GM15510 (cell line): ENCODE data around the gene TFDP1.

Source experiments
- POLR2A ChIP-seq: IDR thresholded peaks from 3 replicates; pipeline ENCODE4 v1.6.1; 2011; ENCODE audit warnings: borderline replicate concordance; ENCODE audit not compliant: insufficient read length; ENCODE audit errors: extremely low read depth

Gene TFDP1

DNA sequence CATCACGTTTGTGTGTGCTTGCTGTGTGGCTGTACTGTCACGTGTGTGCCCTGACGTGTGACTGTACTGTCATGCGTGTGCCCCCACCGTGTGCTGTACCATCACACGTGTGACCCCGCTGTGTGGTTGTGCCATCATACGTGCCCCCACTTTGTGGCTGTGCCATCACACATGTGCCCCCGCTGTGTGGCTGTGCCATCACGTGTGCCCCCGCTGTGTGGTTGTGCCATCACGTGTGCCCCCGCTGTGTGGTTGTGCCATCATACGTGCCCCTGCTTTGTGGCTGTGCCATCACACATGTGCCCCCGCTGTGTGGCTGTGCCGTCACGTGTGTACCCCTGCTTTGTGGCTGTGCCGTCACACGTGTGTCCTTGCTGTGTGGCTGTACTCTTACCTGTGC is 25.7 kb downstream of the TFDP1 start:
- TF ChIP-seq POLR2A: no peak

- no peak for TF ChIP-seq POLR2A
These were observed 27.4 kb downstream of the TFDP1 start for GRCh38 chr13:113611996-113612395.

DNA sequence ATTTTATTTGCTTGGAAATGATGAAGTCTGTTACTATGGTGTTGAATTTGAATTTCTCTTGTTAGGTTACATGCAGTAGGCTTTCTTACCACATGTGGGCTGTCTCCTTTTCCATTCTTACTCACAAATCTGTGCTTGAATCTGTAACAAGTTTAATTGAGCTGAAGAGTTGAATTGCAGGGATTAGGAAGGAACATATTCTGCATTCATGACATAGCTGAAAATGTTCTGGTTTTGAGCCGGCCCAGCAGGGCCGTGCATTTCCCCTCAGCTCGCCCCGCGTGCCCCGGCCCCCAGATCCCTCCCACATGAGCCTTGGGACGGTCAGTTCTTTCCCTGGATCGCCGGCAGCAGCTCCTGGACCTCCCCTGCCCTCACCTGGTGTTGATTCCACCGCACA is 28.1 kb downstream of the TFDP1 start:
- no peak for TF ChIP-seq POLR2A

DNA sequence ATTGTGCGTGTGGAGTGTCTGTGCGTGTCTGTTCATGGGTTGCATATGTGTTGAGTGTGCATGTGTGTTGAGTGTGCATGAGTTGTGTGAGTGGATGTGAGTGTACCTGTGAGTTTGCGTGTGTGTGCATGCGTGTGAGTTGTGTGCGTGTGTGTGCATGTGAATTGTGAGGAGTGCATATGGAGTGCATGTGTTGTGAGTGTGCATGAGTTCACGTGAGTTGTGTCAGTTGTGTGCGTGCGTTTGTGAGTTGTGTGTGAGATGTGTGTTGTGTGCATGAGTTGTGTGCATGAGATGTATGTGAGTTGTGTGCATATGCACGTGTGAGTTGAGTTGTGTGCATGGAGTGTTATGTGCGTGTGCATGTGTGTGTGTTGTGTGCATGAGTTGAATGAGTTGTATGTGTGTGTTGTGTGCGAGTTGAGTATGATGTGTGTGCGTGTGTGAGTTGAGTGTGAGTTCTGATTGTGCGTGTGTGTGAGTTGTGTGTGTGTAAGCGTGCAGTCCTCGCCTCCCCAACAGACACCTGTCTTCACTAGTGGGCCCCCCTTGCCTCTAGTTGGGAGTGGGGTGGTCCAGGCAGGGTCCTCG is 29.3 kb downstream of the TFDP1 start:
- no peak for TF ChIP-seq POLR2A

DNA sequence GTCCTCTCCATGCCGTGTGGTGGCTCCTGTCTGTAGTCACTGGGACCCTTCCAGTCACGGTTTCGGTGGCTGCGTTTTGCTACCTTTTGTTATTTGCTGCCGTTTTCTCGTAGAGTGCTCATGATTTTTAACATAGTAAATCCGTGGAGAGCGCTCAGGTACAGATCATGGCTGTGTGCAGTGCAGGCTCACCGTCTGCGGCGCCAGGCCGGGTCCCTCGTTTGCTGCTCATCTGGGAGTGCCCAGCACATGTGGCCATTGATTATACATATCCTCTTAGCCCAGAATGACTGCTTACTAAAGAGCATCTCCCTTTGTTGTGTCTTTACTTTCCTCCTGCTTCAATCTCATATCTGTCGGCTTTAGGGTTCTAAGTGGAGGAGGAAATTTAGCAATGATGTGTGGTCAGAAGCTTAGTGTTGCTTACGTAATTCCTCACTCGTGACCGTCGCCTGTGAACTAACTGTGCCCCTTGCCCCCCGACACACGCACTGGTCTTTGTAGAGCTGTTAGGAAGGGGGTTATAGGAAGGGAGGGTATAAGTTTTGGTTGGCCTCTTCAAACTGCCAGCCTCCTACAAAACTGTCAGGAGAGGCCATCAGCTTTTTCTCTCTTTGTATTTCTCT is 31.8 kb downstream of the TFDP1 start:
- no peak for TF ChIP-seq POLR2A

DNA sequence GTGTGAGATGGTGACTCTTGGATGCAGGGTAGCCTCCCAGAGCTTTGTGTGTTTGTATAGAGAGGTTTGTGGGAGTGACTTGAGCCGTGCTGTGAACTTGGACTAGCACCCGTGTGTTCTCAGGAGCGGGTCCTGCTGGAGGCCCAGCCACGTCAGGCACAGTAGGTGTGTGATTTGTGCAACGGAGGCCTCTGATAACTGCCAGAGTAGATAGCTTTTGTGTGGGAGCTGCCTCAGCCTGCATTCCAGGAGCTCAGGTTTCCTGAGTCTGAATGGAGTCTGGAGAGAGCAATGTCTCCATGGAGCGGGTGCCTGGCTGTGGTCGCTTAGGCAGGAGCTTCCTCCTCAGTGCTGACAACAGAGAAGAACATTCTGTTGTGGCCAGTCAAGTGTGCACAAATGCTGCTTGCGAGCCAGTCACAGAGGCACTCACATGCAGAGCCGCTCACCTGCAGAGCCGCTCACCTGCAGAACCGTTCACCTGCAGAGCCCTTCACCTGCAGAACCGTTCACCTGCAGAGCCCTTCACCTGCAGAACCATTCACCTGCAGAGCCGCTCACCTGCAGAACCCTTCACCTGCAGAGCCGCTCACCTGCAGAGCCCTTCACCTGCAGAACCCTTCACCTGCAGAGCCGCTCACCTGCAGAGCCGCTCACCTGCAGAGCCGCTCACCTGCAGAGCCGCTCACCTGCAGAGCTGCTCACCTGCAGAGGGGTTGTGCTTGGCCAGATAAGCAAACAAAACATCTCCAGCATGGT is 32.6 kb downstream of the TFDP1 start:
- TF ChIP-seq POLR2A: no peak

DNA sequence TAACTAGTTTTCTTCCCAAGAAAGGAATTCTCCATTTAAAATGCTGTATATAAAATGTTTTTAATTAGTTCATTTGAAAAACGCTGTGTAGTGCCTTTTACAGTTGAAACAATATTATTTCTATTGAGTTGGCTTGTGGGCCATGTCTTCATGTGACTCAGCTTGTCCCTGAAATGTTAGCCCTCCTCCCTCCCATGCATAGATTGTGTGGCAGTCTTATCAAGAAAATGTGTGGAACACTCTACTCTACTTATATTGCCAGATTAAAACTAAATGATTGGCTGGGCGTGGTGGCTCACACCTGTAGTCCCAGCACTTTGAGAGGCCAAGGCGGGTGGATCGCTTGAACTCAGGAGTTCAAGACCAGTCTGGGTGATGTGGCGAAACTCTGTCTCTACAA is 33.4 kb downstream of the TFDP1 start:
- TF ChIP-seq POLR2A: no peak

DNA sequence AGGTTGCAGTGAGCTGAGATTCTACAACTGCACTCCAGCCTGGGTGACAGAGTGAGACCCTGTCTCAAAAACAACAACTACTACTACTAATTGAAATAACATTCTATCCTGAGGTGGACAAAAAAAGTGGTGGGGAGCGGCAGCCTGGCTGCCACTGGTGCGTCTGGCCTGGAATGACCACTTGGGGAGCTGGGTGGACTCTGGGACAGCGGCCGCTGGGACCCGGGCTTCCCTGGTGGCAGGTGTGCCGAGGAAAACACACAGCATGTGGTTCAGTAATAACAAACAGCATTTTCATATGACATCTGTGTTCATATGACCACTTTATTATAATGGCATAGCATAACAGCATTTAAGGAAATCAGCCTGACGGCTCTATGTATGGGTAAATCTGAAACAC is 33.9 kb downstream of the TFDP1 start:
- no peak for TF ChIP-seq POLR2A

- no peak for TF ChIP-seq POLR2A
These were observed 35.7 kb downstream of the TFDP1 start for GRCh38 chr13:113620036-113620796.

- no peak for TF ChIP-seq POLR2A
These were observed 36.5 kb downstream of the TFDP1 start for GRCh38 chr13:113621046-113621445.

- no peak for TF ChIP-seq POLR2A
These were observed 38.4 kb downstream of the TFDP1 start for GRCh38 chr13:113622791-113623490.

- no peak for TF ChIP-seq POLR2A
These were observed 39.1 kb downstream of the TFDP1 start for GRCh38 chr13:113623491-113624234.

- TF ChIP-seq POLR2A: no peak
These were observed 39.7 kb downstream of the TFDP1 start for GRCh38 chr13:113624235-113624587.

DNA sequence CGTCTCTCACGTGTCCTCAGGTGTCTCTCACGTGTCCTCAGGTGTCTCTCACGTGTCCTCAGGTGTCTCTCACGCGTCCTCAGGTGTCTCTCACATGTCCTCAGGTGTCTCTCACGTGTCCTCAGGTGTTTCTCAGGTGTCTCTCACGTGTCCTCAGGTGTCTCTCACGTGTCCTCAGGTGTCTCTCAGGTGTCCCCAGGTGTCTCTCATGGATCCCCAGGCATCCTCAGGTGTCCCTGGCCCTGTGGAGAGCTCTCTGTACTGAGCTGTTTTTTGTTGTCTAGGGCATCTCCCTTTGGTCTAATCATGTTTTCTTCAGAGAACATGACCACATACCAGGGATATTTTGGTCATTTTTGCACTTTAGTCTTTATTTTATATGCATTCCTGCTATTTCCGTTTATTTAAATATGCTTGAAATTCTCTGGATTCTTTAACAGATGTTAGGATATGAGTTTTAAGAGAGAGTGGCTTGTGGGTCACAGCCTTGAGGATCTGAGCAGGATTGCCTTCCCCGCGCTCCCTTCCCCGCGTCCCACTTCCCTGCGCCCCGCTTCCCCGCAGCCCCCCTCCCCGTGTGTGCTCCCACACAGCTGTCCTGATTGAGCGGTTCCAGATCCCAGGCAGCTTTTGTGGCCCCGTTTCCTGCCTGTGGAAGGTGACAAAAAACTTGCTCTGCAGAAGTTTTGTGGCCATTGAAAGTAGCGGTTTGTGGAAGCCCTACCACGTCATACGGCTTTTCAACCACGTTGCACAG is 41.6 kb downstream of the TFDP1 start:
- TF ChIP-seq POLR2A: no peak

DNA sequence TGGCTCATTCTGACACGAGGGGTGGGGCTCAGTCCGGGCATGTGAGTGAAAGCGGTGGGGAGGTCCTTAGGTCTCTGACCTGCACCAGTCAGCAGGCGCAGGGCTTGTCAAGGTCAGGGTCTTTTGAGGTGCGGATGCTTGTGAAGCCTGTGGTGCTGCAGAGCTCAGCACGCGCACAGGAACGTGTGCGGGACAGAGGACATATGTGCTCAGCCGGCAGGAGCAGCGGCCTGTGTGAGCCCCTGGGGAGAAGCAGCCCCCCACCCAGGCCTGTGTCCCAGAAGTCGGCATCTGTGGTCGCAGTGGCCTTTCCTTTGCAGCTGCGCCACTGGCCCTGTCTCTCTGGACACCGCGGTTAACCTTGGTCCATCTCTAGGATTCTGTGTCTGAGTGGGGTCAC is 42.6 kb downstream of the TFDP1 start:
- no peak for TF ChIP-seq POLR2A
